Measurements from ENCODE around the gene COL20A1. TPM values are rescaled to one million over a fixed set of nuclear protein-coding genes. Genes with fewer than 3 reads are reported as not detected.
A peak's percentile ranks its signal among the peaks of the same experiment; 100 is the strongest.

The COL20A1 gene
- total RNA-seq, 1 donor from 2014 or later: not detected

- Histone ChIP-seq H3K27me3 (ENCODE audit: low read depth) (peaks cover 85% of the 10 kb centered on the region), H3K9me3 (replicated peaks) (no peaks in the 10 kb centered on the region), H3K4me3 (no peak overlapping the region), H3K27ac (replicated peaks) (no peak overlapping the region), H3K4me1 (peaks cover 33% of the 10 kb centered on the region), H3K36me3 (no peaks in the 10 kb centered on the region)
- no peak for TF ChIP-seq CTCF (IDR thresholded peaks at IDR 0.05; ENCODE audit: borderline replicate concordance)
- intact Hi-C loops (cut with micrococcal nuclease): no loop called here
- DNase-seq: no peak
Observed at GRCh38 chr20:63359164-63359934, 66.4 kb downstream of the COL20A1 start.

GRCh38 chr20:63359937-63360849 lies 67.2 kb downstream of the COL20A1 start:
- no peak overlapping the region for H3K27ac ChIP-seq (replicated peaks)
- no peak for TF ChIP-seq CTCF (IDR thresholded peaks at IDR 0.05; ENCODE audit: borderline replicate concordance)
- no peak for DNase-seq
- H3K4me3 ChIP-seq: peak overlapping the region; percentile 55
- peaks cover 33% of the 10 kb centered on the region for H3K4me1 ChIP-seq
- intact Hi-C loops (cut with micrococcal nuclease): no loop called here
- H3K9me3 ChIP-seq (replicated peaks): no peaks in the 10 kb centered on the region
- H3K36me3 ChIP-seq: no peaks in the 10 kb centered on the region
- peaks cover 84% of the 10 kb centered on the region for H3K27me3 ChIP-seq (ENCODE audit: low read depth)

- peak within 1 kb of the TSS; percentile 55 for H3K4me3 ChIP-seq
- H3K36me3 ChIP-seq: no peaks in the 10 kb centered on the region
- H3K9me3 ChIP-seq (replicated peaks): no peaks in the 10 kb centered on the region
- peaks cover 84% of the 10 kb centered on the region for H3K27me3 ChIP-seq (ENCODE audit: low read depth)
- H3K4me1 ChIP-seq: peaks cover 33% of the 10 kb centered on the region
- no peak within 1 kb of the TSS for H3K27ac ChIP-seq (replicated peaks)
- intact Hi-C loops (cut with micrococcal nuclease): no loop called here
- DNase-seq: no peak
- TF ChIP-seq CTCF (IDR thresholded peaks at IDR 0.05; ENCODE audit: borderline replicate concordance): no peak
Observed at GRCh38 chr20:63360850-63361518, 68.0 kb downstream of the COL20A1 start, which contains the start of gene CHRNA4. TSS of gene CHRNA4 (minus strand) at chr20:63361349. CDS start at chr20:63361165, 184 bp downstream.

GRCh38 chr20:63361519-63362435 lies 68.8 kb downstream of the COL20A1 start:
- H3K27ac ChIP-seq (replicated peaks): no peak overlapping the region
- intact Hi-C loops (cut with micrococcal nuclease): no loop called here
- H3K9me3 ChIP-seq (replicated peaks): no peaks in the 10 kb centered on the region
- peaks cover 33% of the 10 kb centered on the region for H3K4me1 ChIP-seq
- no peak for DNase-seq
- no peak overlapping the region for H3K4me3 ChIP-seq
- peaks cover 79% of the 10 kb centered on the region for H3K27me3 ChIP-seq (ENCODE audit: low read depth)
- no peak for TF ChIP-seq CTCF (IDR thresholded peaks at IDR 0.05; ENCODE audit: borderline replicate concordance)
- no peaks in the 10 kb centered on the region for H3K36me3 ChIP-seq
